Neural cell (in vitro differentiated cells): ENCODE measurements around the gene ITGA11. TPM values are rescaled to one million over a fixed set of nuclear protein-coding genes. Genes with fewer than 3 reads are reported as not detected.

Source experiments
- H2AFZ ChIP-seq: fragments of 200-600, 300-800 bp; sonication (generic), shearing (Covaris generic); 2 replicates; pipeline ENCODE4 v1.6.0; 2014; ENCODE audit warnings: low read depth, mild to moderate bottlenecking, antibody characterized with exemption, low read length, moderate library complexity
- H3F3A ChIP-seq: fragments of 200-600 bp; shearing (Covaris generic); 2 replicates; pipeline ENCODE4 v1.6.1; 2016; ENCODE audit warnings: mild to moderate bottlenecking, moderate library complexity, mixed read lengths, antibody characterized with exemption, low read length; ENCODE audit not compliant: insufficient read depth, poor library complexity, severe bottlenecking
- H3K27ac ChIP-seq: fragments of 200-600, 300-800 bp; sonication (generic), shearing (Covaris generic); 2 replicates; pipeline ENCODE4 v1.5.1; 2014; ENCODE audit warnings: mild to moderate bottlenecking, low read length, moderate library complexity
- H3K27me3 ChIP-seq: fragments of 300-800, 200-600 bp; sonication (generic), shearing (Covaris generic); 2 replicates; pipeline ENCODE4 v1.6.0; 2014; ENCODE audit warnings: mild to moderate bottlenecking, low read depth, low read length, moderate library complexity; ENCODE audit not compliant: insufficient read depth
- H3K36me3 ChIP-seq: fragments of 300-800, 200-600 bp; sonication (generic), shearing (Covaris generic); 2 replicates; pipeline ENCODE4 v1.5.1; 2014; ENCODE audit warnings: mild to moderate bottlenecking, antibody characterized with exemption, low read length, moderate library complexity; ENCODE audit not compliant: insufficient read depth
- H3K4me2 ChIP-seq: fragments of 300-800, 200-600 bp; sonication (generic), shearing (Covaris generic); 2 replicates; pipeline ENCODE4 v1.6.0; 2014; ENCODE audit warnings: mild to moderate bottlenecking, low read length
- H3K4me3 ChIP-seq: fragments of 300-800, 200-600 bp; sonication (generic), shearing (Covaris generic); 2 replicates; pipeline ENCODE4 v1.5.1; 2014; ENCODE audit warnings: mild to moderate bottlenecking, low read length, moderate library complexity
- H3K79me2 ChIP-seq: fragments of 200-600 bp; shearing (Covaris generic); replicated peaks from 2 replicates; pipeline ENCODE4 v1.6.0; 2014; ENCODE audit warnings: mild to moderate bottlenecking, low read length, moderate library complexity; ENCODE audit not compliant: insufficient read depth
- H3K9ac ChIP-seq: fragments of 300-800, 200-600 bp; sonication (generic), shearing (Covaris generic); 2 replicates; pipeline ENCODE4 v1.6.1; 2016; ENCODE audit warnings: mild to moderate bottlenecking, low read length, mixed read lengths
- H3K9me2 ChIP-seq: fragments of 200-600 bp; shearing (Covaris generic); 2 replicates; pipeline ENCODE4 v1.6.1; 2016; ENCODE audit warnings: mild to moderate bottlenecking, low read length, mixed read lengths; ENCODE audit not compliant: insufficient read depth
- H3K9me3 ChIP-seq: fragments of 200-600, 300-800 bp; sonication (generic), shearing (Covaris generic); 2 replicates; pipeline ENCODE4 v1.6.1; 2016; ENCODE audit warnings: mild to moderate bottlenecking, mixed run types, low read length, moderate library complexity, mixed read lengths
- H4K20me1 ChIP-seq: fragments of 200-600 bp; shearing (Covaris generic); 2 replicates; pipeline ENCODE4 v1.6.1; 2016; ENCODE audit warnings: mild to moderate bottlenecking, mixed run types; ENCODE audit not compliant: insufficient read depth
- CTCF ChIP-seq: fragments of 450-650 bp; IDR thresholded peaks from 2 replicates; pipeline ENCODE4 v1.5.1; 2014; ENCODE audit warnings: antibody characterized with exemption, mild to moderate bottlenecking, moderate library complexity; ENCODE audit not compliant: poor library complexity, severe bottlenecking
- EP300 ChIP-seq: fragments of 450-650 bp; conservative IDR thresholded peaks from 2 replicates; pipeline ENCODE4 v1.6.1; 2014; ENCODE audit warnings: antibody characterized with exemption, mild to moderate bottlenecking, moderate library complexity; ENCODE audit not compliant: poor library complexity, severe bottlenecking
- EZH2 ChIP-seq: fragments of 200-600, 300-800 bp; shearing (Covaris generic), sonication (generic); IDR thresholded peaks from 2 replicates; pipeline ENCODE4 v1.6.1; 2014; ENCODE audit warnings: antibody characterized with exemption, low read length, borderline replicate concordance, mild to moderate bottlenecking; ENCODE audit not compliant: insufficient read depth, poor library complexity, severe bottlenecking
- MXI1 ChIP-seq: fragments of 450-650 bp; conservative IDR thresholded peaks from 2 replicates; pipeline ENCODE4 v1.6.1; 2014; ENCODE audit warnings: antibody characterized with exemption, mild to moderate bottlenecking; ENCODE audit not compliant: poor library complexity, severe bottlenecking
- POLR2AphosphoS5 ChIP-seq: IDR thresholded peaks from 2 replicates; pipeline ENCODE4 v1.6.1; 2012
- RAD21 ChIP-seq: fragments of 450-650 bp; conservative IDR thresholded peaks from 2 replicates; pipeline ENCODE4 v1.6.1; 2014; ENCODE audit warnings: antibody characterized with exemption, mild to moderate bottlenecking, moderate library complexity
- REST ChIP-seq: IDR thresholded peaks from 2 replicates; pipeline ENCODE4 v1.6.1; 2012; ENCODE audit warnings: borderline replicate concordance
- SMC3 ChIP-seq: fragments of 450-650 bp; conservative IDR thresholded peaks from 2 replicates; pipeline ENCODE4 v1.6.1; 2014; ENCODE audit warnings: antibody characterized with exemption, mild to moderate bottlenecking, moderate library complexity; ENCODE audit not compliant: poor library complexity
- TAF1 ChIP-seq: IDR thresholded peaks from 2 replicates; pipeline ENCODE4 v1.6.1; 2012; ENCODE audit warnings: low read depth
- polyA plus RNA-seq: library from polyadenylated mRNA; depleted of rRNA; stranded (reverse); fragments of >200 nt; gene quantifications from 2 replicates; pipeline ENCODE4 v1.2.3, GENCODE V29; 2014

ITGA11 gene
- polyA plus RNA-seq, 1 donor from 2014 or later = not detected

DNA sequence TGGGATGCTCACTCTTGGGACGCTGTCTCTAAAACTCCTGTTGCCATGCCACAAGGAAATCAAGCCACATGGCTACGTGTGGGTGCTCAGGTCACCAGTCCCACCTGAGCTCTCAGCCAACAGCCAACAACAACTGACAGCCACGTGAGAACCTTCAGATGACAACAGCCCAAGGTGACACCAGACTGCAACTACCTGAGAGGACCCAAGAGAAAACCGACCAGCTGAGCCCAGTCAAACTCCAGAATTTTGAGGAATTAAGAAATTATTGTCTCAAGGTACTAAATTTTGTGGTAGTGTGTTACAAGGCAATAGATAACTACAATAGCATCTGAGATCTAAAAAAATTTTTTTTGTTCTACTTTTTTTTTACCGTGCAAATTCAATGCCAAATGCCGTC, 75.2 kb downstream of the ITGA11 start:
- no peak overlapping the region for H3K4me3 ChIP-seq
- no peaks in the 10 kb centered on the region for H3K27me3 ChIP-seq
- H3K79me2 ChIP-seq = no peaks in the 10 kb centered on the region
- H4K20me1 ChIP-seq = no peaks in the 10 kb centered on the region
- H3K27ac ChIP-seq = no peak overlapping the region
- TF ChIP-seq EP300 = no peak
- TF ChIP-seq TAF1 = no peak
- TF ChIP-seq REST = no peak
- TF ChIP-seq EZH2 = no peak
- TF ChIP-seq POLR2AphosphoS5 = no peak
- TF ChIP-seq MXI1 = no peak
- no peak for TF ChIP-seq CTCF
- TF ChIP-seq SMC3 = no peak
- TF ChIP-seq RAD21 = no peak
- no peak overlapping the region for H3K4me2 ChIP-seq
- no peaks in the 10 kb centered on the region for H3K9me2 ChIP-seq
- H3K36me3 ChIP-seq = no peaks in the 10 kb centered on the region
- H2AFZ ChIP-seq = no peak overlapping the region
- no peak overlapping the region for H3K9ac ChIP-seq
- no peaks in the 10 kb centered on the region for H3F3A ChIP-seq
- peaks cover 4% of the 10 kb centered on the region for H3K9me3 ChIP-seq

- Histone ChIP-seq H3K36me3 (no peaks in the 10 kb centered on the region), H3K4me3 (no peak overlapping the region), H3K9me3 (peaks cover 4% of the 10 kb centered on the region), H2AFZ (no peak overlapping the region), H3F3A (no peaks in the 10 kb centered on the region), H4K20me1 (no peaks in the 10 kb centered on the region), H3K9me2 (no peaks in the 10 kb centered on the region), H3K9ac (no peak overlapping the region), H3K27me3 (no peaks in the 10 kb centered on the region), H3K4me2 (no peak overlapping the region), H3K79me2 (no peaks in the 10 kb centered on the region), H3K27ac (no peak overlapping the region)
- TF ChIP-seq EZH2 = no peak
- TF ChIP-seq REST = no peak
- no peak for TF ChIP-seq RAD21
- TF ChIP-seq SMC3 = no peak
- no peak for TF ChIP-seq CTCF
- no peak for TF ChIP-seq TAF1
Measured at GRCh38 chr15:68354923-68355322, 77.0 kb downstream of the ITGA11 start.
